VCaP (cell line): Measurements from ENCODE around the gene SMARCA2.

Experiments
- H3K27ac ChIP-seq: fragments of 450-650 bp; 2 replicates; pipeline ENCODE4 v1.5.1; 2017
- CTCF ChIP-seq: fragments of 450-650 bp; conservative IDR thresholded peaks from 2 replicates; pipeline ENCODE4 v1.5.1; 2017; ENCODE audit warnings: mild to moderate bottlenecking, moderate library complexity

Gene SMARCA2

GRCh38 chr9:2208991-2209390 lies 193.8 kb downstream of the SMARCA2 start:
- H3K27ac ChIP-seq, result no peak overlapping the region
- TF ChIP-seq CTCF, result no peak

DNA sequence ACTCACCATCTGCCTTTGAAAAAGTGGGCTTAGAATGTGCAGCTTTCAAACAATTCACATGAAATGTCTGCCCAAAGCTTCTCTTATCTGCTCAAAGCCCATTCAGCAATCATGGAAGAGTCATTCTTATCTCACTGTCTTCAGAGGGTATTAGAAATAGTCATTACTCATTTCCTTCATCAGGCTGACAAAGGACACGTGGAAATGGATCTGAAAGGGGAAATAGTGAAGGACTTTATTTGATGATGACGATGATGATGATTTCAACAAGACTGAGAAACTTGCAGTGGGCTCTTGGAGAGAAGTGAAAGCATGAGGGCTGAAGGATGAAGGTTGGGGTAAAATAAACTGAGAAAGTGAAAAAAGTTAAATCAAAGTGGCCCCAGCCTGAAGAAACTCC lies 194.3 kb downstream of the SMARCA2 start:
- TF ChIP-seq CTCF, result no peak
- no peak overlapping the region for H3K27ac ChIP-seq

GRCh38 chr9:2210201-2210600 lies 195.1 kb downstream of the SMARCA2 start:
- TF ChIP-seq CTCF, result no peak
- H3K27ac ChIP-seq, result no peak overlapping the region

DNA sequence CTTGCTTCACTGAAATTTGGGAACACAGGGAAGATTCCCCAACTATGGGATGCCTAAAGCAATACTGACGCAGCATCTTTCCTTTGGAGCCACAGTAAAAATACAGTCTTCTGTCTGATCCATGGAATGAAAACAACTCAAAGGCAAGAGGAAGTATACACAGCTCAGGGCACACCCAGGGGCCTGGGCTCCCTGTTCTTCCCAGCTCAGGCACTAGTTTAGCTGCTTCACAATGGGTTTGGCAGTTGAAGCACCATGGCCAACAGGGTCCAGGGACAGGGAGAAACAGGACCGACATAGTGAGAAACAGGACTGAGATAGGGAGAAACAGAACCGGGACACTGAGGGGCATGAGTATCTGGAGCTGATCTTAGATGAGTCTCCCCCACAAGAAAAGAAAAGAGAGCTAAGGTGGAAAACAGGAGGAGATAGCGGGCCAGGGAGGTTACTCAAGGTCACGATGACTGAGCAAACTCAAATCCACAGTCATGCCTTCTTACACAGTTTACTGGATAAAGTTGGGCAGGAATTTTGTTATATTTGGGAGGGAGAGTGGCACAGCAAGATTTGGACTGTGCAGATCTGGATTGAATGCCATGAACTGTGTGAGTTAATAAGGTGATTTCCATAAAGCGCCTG lies 198.8 kb downstream of the SMARCA2 start:
- no peak overlapping the region for H3K27ac ChIP-seq
- TF ChIP-seq CTCF, result no peak

DNA sequence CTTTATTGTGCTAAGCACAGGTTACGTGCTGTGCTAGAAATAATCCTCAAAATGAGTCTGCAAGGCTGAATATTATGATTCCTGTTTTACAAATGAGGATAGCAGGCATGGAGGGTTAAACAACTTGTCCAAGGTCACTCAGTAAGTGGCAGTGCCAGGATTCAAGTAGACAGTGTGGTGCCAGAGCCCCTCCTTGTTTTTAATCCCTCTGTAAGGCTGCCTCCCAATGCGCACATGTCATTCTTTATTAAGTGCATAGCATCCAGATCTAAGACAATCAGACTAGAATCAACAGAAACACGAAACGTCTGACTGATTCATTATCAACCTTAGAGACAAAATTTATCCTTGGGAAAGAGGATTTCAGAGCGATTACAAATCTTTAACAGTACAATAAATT lies 199.6 kb downstream of the SMARCA2 start:
- no peak for TF ChIP-seq CTCF
- no peak overlapping the region for H3K27ac ChIP-seq

- no peak overlapping the region for H3K27ac ChIP-seq
- no peak for TF ChIP-seq CTCF
Observed at GRCh38 chr9:2215921-2216441, 200.8 kb downstream of the SMARCA2 start.

- H3K27ac ChIP-seq, result no peak overlapping the region
- TF ChIP-seq CTCF, result no peak
Observed at GRCh38 chr9:2216591-2216990, 201.4 kb downstream of the SMARCA2 start.
